Heart left ventricle (tissue), 16 donors: ENCODE measurements around the gene CEACAM5. TPM values are rescaled to one million over a fixed set of nuclear protein-coding genes. Genes with fewer than 3 reads are reported as not detected.

Source experiments
- ATAC-seq, 4 donors: fragments of 200-7000 bp; cut with Tn5 transposase; one replicate each; pipeline ENCODE4 v1.9.1; 2020 to 2022; ENCODE audit warnings: moderate library complexity in 4 of 4, mild to moderate bottlenecking in 3 of 4, moderate number of reproducible peaks in 1 of 4
- DNase-seq, 5 donors: peaks; one replicate each; pipeline ENCODE4 v3.0.0-alpha.2; 2020
- H3K27ac ChIP-seq, 12 donors: fragments of 200-600 bp; sonication (generic) in 4 of 12; one replicate each; pipeline versions ENCODE4 v1.5.0 to v1.8.0; 2016 to 2022; ENCODE audit warnings: mild to moderate bottlenecking in 2 of 12
- H3K27me3 ChIP-seq, 9 donors: fragments of 200-600 bp; sonication (generic) in 2 of 9; one replicate each; pipeline versions ENCODE4 v1.5.1 to v1.8.0; 2016 to 2022; ENCODE audit warnings: mild to moderate bottlenecking in 3 of 9
- H3K36me3 ChIP-seq, 9 donors: fragments of 200-600 bp; sonication (generic) in 2 of 9; one replicate each; pipeline versions ENCODE4 v1.5.0 to v1.8.0; 2018 to 2022; ENCODE audit warnings: mild to moderate bottlenecking in 2 of 9
- H3K4me1 ChIP-seq, 12 donors: fragments of 200-600 bp; sonication (generic) in 4 of 12; one replicate each; pipeline versions ENCODE4 v1.5.0 to v1.8.0; 2016 to 2022; ENCODE audit warnings: mild to moderate bottlenecking in 3 of 12
- H3K4me3 ChIP-seq, 12 donors: fragments of 200-600 bp; sonication (generic) in 4 of 12; one replicate each; pipeline versions ENCODE4 v1.5.0 to v1.8.0; 2017 to 2022; ENCODE audit warnings: mild to moderate bottlenecking in 9 of 12, moderate library complexity in 4 of 12
- H3K9me3 ChIP-seq, 12 donors: fragments of 200-600 bp; sonication (generic) in 4 of 12; one replicate each; pipeline versions ENCODE4 v1.5.0 to v1.8.0; 2016 to 2022; ENCODE audit warnings: mild to moderate bottlenecking in 1 of 12
- POLR2A ChIP-seq, 2 donors: fragments of 450-650 bp; IDR thresholded peaks; one replicate each; pipeline ENCODE4 v1.6.1; 2017; ENCODE audit warnings: antibody characterized with exemption in 2 of 2, mild to moderate bottlenecking in 2 of 2, moderate library complexity in 2 of 2
- WGBS, 4 donors: extraction: QIAGEN DNeasy Blood & Tissue Kit in 2 of 4; methylation state at CpG; one replicate each; pipeline versions ENCODE4 v1.1.5 to v1.1.7; 2013 to 2018; 5-methylcytosine and 5-hydroxymethylcytosine counted together
- intact Hi-C, 10 donors: fragments of 100-400 bp; cut with DNase I; formaldehyde crosslinking; loops; one replicate each; pipeline versions ENCODE4 v1.11.1 to v1.14.2; 2022
- polyA plus RNA-seq, 2 donors: library from polyadenylated mRNA; stranded (reverse); fragments of 200-250 nt; gene quantifications; one replicate each; pipeline ENCODE4 v1.2.3, GENCODE V29; 2013
- total RNA-seq, 9 donors: library from RNA; depleted of rRNA in 2 of 9; stranded (reverse); fragments of >200 nt in 2 of 9; fragmentation: NEBNext Ultra II Directional in 3 of 9; extraction: Animal tissue kit (Norgen Biotek cat#: 25700) in 3 of 9; gene quantifications; one replicate each; pipeline versions ENCODE4 v1.1.0 to v1.2.4, GENCODE V29; 2016 to 2023
- TF ChIP-seq, protein P1 (sequence below), 12 donors: fragments of 200-600 bp; sonication (generic) in 4 of 12; IDR thresholded peaks; one replicate each; pipeline versions ENCODE4 v1.5.0 to v1.8.0; 2018 to 2022; ENCODE audit warnings: antibody characterized with exemption in 12 of 12, mild to moderate bottlenecking in 5 of 12
- donor health status: ischemic (EF 13 %, LVEDD 7.1; RV severe dilation, severe dysfunction).
- donor health status: healthy with polysubstance abuse.
- donor health status: DM: no; HTN: yes; CAD: no.
- donor health status: DM: no; HTN: no; CAD: no.
- donor health status: ischemic (EF 25% LVEDD 6.9; RV normal size, moderate dysfunction).
- donor health status: ischemic (EF 25% LVEDD 5.7; RV mildly dilated, moderate dysfunction).
- donor health status: healthy.
- donor health status: DM: yes; HTN: yes; CAD: no.
- donor health status: ischemic (EF 35%, LVEDD 5.7; RV mildly dilated, moderate dysfunction).
- donor health status: nonischemic (EF 11% LVEDD 7.7; RV severe dilation, severe dysfunction).
- donor health status: DM: yes; HTN: yes; CAD: no.
- donor health status: PGD.
- donor health status: ischemic (EF 29% LVEDD 5.4; RV normal size, mild dysfunction).
- donor health status: nonischemic (EF 23%, LVEDD 6.1; RV moderate dilation, normal function).

The CEACAM5 gene
- total and polyA plus RNA-seq, 11 donors: 0.22 to 0.75 TPM; not detected in 9

DNA sequence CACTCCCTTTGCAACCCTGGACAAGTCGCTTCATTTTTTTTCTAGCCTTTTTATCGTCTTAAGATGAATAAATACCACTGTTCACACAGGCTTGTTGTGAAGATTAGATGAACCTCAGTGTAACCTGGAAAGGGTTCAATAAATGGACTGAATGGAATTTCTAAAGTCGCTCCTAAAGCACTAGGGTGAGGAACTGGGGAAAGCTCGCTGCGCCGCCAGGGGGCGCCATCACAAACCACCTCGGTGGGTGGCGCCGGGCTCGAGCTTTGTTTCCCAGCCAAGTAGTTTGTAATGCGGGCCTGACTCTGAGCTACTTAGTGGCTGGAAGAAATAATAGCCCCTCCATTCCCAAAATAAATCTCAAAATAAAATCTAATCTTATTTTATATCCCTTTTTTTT, 44.7 kb downstream of the CEACAM5 start:
- Histone ChIP-seq H3K27ac (no peak overlapping the region), H3K4me1 (no peaks in the 10 kb centered on the region), H3K9me3 (no peaks in the 10 kb centered on the region), H3K4me3 (no peak overlapping the region), H3K27me3 (peaks cover 0 to 36% (median 4%) of the 10 kb centered on the region in 9 donors), H3K36me3 (no peaks in the 10 kb centered on the region)
- no peak for ATAC-seq
- DNase-seq: peak in 3 of 5 donors; percentile 24 to 50 (median 37)
- TF ChIP-seq POLR2A (IDR thresholded peaks at IDR 0.05): no peak
- TF ChIP-seq, protein P1, sequence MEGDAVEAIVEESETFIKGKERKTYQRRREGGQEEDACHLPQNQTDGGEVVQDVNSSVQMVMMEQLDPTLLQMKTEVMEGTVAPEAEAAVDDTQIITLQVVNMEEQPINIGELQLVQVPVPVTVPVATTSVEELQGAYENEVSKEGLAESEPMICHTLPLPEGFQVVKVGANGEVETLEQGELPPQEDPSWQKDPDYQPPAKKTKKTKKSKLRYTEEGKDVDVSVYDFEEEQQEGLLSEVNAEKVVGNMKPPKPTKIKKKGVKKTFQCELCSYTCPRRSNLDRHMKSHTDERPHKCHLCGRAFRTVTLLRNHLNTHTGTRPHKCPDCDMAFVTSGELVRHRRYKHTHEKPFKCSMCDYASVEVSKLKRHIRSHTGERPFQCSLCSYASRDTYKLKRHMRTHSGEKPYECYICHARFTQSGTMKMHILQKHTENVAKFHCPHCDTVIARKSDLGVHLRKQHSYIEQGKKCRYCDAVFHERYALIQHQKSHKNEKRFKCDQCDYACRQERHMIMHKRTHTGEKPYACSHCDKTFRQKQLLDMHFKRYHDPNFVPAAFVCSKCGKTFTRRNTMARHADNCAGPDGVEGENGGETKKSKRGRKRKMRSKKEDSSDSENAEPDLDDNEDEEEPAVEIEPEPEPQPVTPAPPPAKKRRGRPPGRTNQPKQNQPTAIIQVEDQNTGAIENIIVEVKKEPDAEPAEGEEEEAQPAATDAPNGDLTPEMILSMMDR (IDR thresholded peaks at IDR 0.05): peak; percentile 35 to 87 (median 55)
- whole genome bisulfite sequencing, 4 donors: 6 to 11% (median 7%) methylated on average over 12 of the region's 12 CpGs
- intact Hi-C loops: no loop called here

DNA sequence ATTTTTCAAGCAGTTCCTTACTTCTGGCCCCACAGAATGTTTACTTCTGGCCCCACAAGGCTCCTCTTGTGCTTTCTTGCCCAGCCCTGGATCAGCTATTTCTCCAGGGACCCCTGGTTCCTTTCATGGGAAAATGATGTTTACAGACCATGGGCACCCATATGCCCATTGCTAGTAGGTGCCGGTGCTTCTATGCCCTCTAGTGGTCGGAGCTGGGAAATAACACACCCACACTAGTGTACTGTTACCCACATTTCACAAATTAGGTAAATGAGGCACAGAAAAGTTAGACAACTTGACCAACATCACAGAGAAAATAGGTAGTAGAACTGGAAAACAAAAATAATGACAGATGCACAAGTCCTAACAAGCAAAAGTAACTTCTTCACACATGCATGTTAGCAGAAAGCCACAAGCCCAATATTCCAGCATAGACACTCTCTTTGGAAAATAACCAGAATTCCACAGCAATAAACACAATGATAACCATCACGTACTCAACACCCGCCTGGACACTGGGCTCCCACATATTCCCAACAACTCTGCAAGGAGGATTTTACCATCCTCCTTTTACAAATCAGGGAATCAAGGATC, 45.6 kb downstream of the CEACAM5 start:
- Histone ChIP-seq H3K27ac (no peak overlapping the region), H3K4me3 (no peak overlapping the region), H3K27me3 (peaks cover 0 to 28% (median 4%) of the 10 kb centered on the region in 9 donors), H3K9me3 (no peaks in the 10 kb centered on the region), H3K4me1 (no peaks in the 10 kb centered on the region), H3K36me3 (no peaks in the 10 kb centered on the region)
- TF ChIP-seq, protein P1 (IDR thresholded peaks at IDR 0.05): peak; percentile 38 to 64 (median 60)
- TF ChIP-seq POLR2A (IDR thresholded peaks at IDR 0.05): no peak
- intact Hi-C loops: no loop called here
- peak in 3 of 4 donors; percentile 65 to 72 (median 71) for ATAC-seq
- DNase-seq: peak in 1 of 5 donors; percentile 30
- 5 to 9% (median 8%) methylated on average over 4 of the region's 4 CpGs for WGBS, 4 donors

DNA sequence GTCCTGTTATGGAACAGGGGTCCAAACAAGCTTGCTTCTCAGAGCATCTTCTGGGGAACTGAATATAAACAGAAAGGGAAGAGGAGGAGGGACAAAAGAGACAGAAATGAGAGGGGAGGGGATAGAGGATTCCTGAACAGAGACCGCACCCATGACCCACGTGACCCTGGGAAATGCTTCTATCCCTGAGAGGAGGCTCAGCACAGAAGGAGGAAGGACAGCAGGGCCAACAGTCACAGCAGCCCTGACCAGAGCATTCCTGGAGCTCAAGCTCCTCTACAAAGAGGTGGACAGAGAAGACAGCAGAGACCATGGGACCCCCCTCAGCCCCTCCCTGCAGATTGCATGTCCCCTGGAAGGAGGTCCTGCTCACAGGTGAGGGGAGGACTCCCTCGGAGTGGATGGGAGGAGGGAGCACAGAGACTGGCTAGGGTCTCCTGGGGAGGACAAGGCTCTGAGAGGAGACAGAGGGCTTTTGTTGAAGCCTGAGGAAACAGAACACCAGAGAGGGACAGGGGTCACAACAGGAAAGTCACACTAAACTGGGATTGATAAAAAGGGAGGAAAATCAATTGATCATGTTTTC, 47.0 kb downstream of the CEACAM5 start, which contains the start of gene CEACAM6:
TSS of gene CEACAM6 (plus strand) at position 203 of the 586 bp plus-strand sequence. CDS start at position 312, 109 bp downstream.
- Histone ChIP-seq H3K27me3 (peaks cover 0 to 34% (median 8%) of the 10 kb centered on the region in 9 donors), H3K27ac (no peak within 1 kb of the TSS), H3K9me3 (no peaks in the 10 kb centered on the region), H3K36me3 (no peaks in the 10 kb centered on the region), H3K4me1 (no peaks in the 10 kb centered on the region), H3K4me3 (no peak within 1 kb of the TSS)
- TF ChIP-seq, protein P1 (IDR thresholded peaks at IDR 0.05): no peak
- TF ChIP-seq POLR2A (IDR thresholded peaks at IDR 0.05): no peak
- WGBS, 4 donors: 27 to 37% (median 35%) methylated on average over 3 of the region's 3 CpGs
- intact Hi-C loops: no loop called here
- DNase-seq: no peak
- ATAC-seq: no peak

DNA sequence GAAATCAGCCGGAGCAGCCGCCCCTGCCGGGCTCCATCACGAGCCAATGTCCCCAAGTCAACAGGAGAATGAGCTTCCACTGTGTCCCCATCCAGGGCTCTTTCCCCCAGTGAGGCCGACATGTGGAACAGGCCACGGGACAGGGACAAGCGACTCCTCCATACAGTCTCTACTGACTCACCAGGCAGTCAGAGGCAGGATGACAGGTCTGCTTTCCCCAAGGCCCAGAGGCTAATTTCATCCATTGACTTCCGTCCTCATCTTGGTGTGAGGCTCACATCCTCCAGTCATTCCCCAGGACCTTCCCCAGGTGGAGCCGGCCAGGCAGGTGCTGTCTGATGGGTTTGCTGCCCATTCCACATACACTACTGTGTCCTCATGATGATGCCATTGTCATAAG, 50.4 kb downstream of the CEACAM5 start:
- intact Hi-C loops: no loop called here
- no peak overlapping the region for H3K27ac ChIP-seq
- no peaks in the 10 kb centered on the region for H3K4me1 ChIP-seq
- peaks cover 0 to 41% (median 9%) of the 10 kb centered on the region in 9 donors for H3K27me3 ChIP-seq
- TF ChIP-seq POLR2A (IDR thresholded peaks at IDR 0.05): no peak
- TF ChIP-seq, protein P1 (IDR thresholded peaks at IDR 0.05): no peak
- no peak for ATAC-seq
- no peak overlapping the region for H3K4me3 ChIP-seq
- H3K36me3 ChIP-seq: no peaks in the 10 kb centered on the region
- no peak for DNase-seq
- WGBS, 4 donors: 70 to 78% (median 72%) methylated on average over 8 to 9 of the region's 9 CpGs
- H3K9me3 ChIP-seq: no peaks in the 10 kb centered on the region
